ENCODE data around the gene PLXNA3. TPM values are rescaled to one million over a fixed set of nuclear protein-coding genes. Genes with fewer than 3 reads are reported as not detected.

Gene PLXNA3
- 4.3 and 9.6 TPM in 2 replicates for total RNA-seq (ENCODE audit: low replicate concordance)

GRCh38 chrX:154458116-154458953, at the start of gene PLXNA3:
Gene PLXNA3 (plus strand): TSS chrX:154458281. CDS start chrX:154460184, 1,903 bp downstream.
- H3K4me2 ChIP-seq = peak within 1 kb of the TSS; percentile 72
- DNase-seq (ENCODE audit: low spot score) = peak; percentile 74
- no peaks in the 10 kb centered on the region for H3K9me3 ChIP-seq (ENCODE audit: low read depth)
- peak within 1 kb of the TSS; percentile 68 for H3K4me3 ChIP-seq
- H3K27ac ChIP-seq = no peak within 1 kb of the TSS
- no peaks in the 10 kb centered on the region for H3K36me3 ChIP-seq
- H3K27me3 Mint-ChIP-seq (ENCODE audit: insufficient read depth, low read depth) = peaks cover 21% of the 10 kb centered on the region
- peak within 1 kb of the TSS; percentile 95 for H3K4me3 Mint-ChIP-seq
- no peak within 1 kb of the TSS for H2AFZ ChIP-seq (replicated peaks)
- H4K20me1 ChIP-seq (ENCODE audit: low read depth) = peaks cover 10% of the 10 kb centered on the region
- H3F3A ChIP-seq (ENCODE audit: low read depth) = peaks cover 6% of the 10 kb centered on the region
- H3K4me1 Mint-ChIP-seq = peaks cover 3% of the 10 kb centered on the region
- TF ChIP-seq CTCF (IDR thresholded peaks at IDR 0.05) (no peak), EZH2phosphoT487 (IDR thresholded peaks at IDR 0.05) (no peak), EZH2 (IDR thresholded peaks at IDR 0.05) (no peak)
- no peak within 1 kb of the TSS for H3K9ac ChIP-seq
- H3K27ac Mint-ChIP-seq = peak within 1 kb of the TSS; percentile 65
- H3K4me1 ChIP-seq = peaks cover 6% of the 10 kb centered on the region
- H3K36me3 Mint-ChIP-seq = peaks cover 9% of the 10 kb centered on the region
- peaks cover 22% of the 10 kb centered on the region for H3K9me3 Mint-ChIP-seq
- peaks cover 7% of the 10 kb centered on the region for H3K79me2 ChIP-seq (ENCODE audit: low read depth)
- no peaks in the 10 kb centered on the region for H3K27me3 ChIP-seq

GRCh38 chrX:154408659-154409221, 49.3 kb upstream of the PLXNA3 start:
- Histone ChIP-seq H4K20me1 (ENCODE audit: low read depth) (no peaks in the 10 kb centered on the region), H3K9me3 (ENCODE audit: low read depth) (no peaks in the 10 kb centered on the region), H3K4me2 (peak overlapping the region; percentile 66), H3K4me1 (no peaks in the 10 kb centered on the region), H3K27me3 (no peaks in the 10 kb centered on the region), H3K4me3 (peak overlapping the region; percentile 20), H2AFZ (replicated peaks) (no peak overlapping the region), H3K36me3 (no peaks in the 10 kb centered on the region), H3K27ac (no peak overlapping the region), H3K9ac (no peak overlapping the region), H3K79me2 (ENCODE audit: low read depth) (peaks cover 8% of the 10 kb centered on the region), H3F3A (ENCODE audit: low read depth) (peaks cover 18% of the 10 kb centered on the region)
- H3K4me3 Mint-ChIP-seq = peak overlapping the region; percentile 33
- H3K27me3 Mint-ChIP-seq (ENCODE audit: insufficient read depth, low read depth) = peaks cover 6% of the 10 kb centered on the region
- DNase-seq (ENCODE audit: low spot score) = no peak
- TF ChIP-seq CTCF (IDR thresholded peaks at IDR 0.05) = no peak
- TF ChIP-seq EZH2 (IDR thresholded peaks at IDR 0.05) = no peak
- TF ChIP-seq EZH2phosphoT487 (IDR thresholded peaks at IDR 0.05) = no peak
- peaks cover 13% of the 10 kb centered on the region for H3K4me1 Mint-ChIP-seq
- no peak overlapping the region for H3K27ac Mint-ChIP-seq
- peaks cover 1% of the 10 kb centered on the region for H3K36me3 Mint-ChIP-seq
- peaks cover 18% of the 10 kb centered on the region for H3K9me3 Mint-ChIP-seq

GRCh38 chrX:154409222-154409871, 48.7 kb upstream of the PLXNA3 start, which contains the start of gene DNASE1L1:
Gene DNASE1L1 (minus strand): TSS chrX:154409254. CDS start chrX:154405568, 3,686 bp downstream.
- peak; percentile 82 for DNase-seq (ENCODE audit: low spot score)
- Histone ChIP-seq H3K4me3 (peak within 1 kb of the TSS; percentile 20), H3K9ac (no peak within 1 kb of the TSS), H3K4me2 (peak within 1 kb of the TSS; percentile 66), H3K27me3 (no peaks in the 10 kb centered on the region), H3F3A (ENCODE audit: low read depth) (peaks cover 18% of the 10 kb centered on the region), H3K36me3 (no peaks in the 10 kb centered on the region), H3K27ac (no peak within 1 kb of the TSS), H2AFZ (replicated peaks) (no peak within 1 kb of the TSS), H3K4me1 (no peaks in the 10 kb centered on the region), H4K20me1 (ENCODE audit: low read depth) (no peaks in the 10 kb centered on the region), H3K9me3 (ENCODE audit: low read depth) (no peaks in the 10 kb centered on the region), H3K79me2 (ENCODE audit: low read depth) (peaks cover 8% of the 10 kb centered on the region)
- Mint-ChIP-seq H3K4me3 (peak within 1 kb of the TSS; percentile 72), H3K4me1 (peaks cover 13% of the 10 kb centered on the region), H3K36me3 (peaks cover 3% of the 10 kb centered on the region), H3K9me3 (peaks cover 19% of the 10 kb centered on the region), H3K27ac (no peak within 1 kb of the TSS), H3K27me3 (ENCODE audit: insufficient read depth, low read depth) (no peaks in the 10 kb centered on the region)
- no peak for TF ChIP-seq EZH2 (IDR thresholded peaks at IDR 0.05)
- no peak for TF ChIP-seq CTCF (IDR thresholded peaks at IDR 0.05)
- TF ChIP-seq EZH2phosphoT487 (IDR thresholded peaks at IDR 0.05) = no peak

Data from neural progenitor cell (in vitro differentiated cells).